Left kidney (tissue), 2 donors: ENCODE data around the gene TMEM151A. TPM values are rescaled to one million over a fixed set of nuclear protein-coding genes. Genes with fewer than 3 reads are reported as not detected.

Experiments used
- DNase-seq: peaks from one replicate; pipeline ENCODE4 v3.0.0-alpha.2; 2013
- polyA plus RNA-seq: library from polyadenylated mRNA; unstranded; fragments of 120-200 nt; gene quantifications from one replicate; pipeline ENCODE4 v1.2.1, GENCODE V29; 2013; ENCODE audit not compliant: insufficient read length

Gene TMEM151A
- polyA plus RNA-seq, 1 donor = not detected

DNA sequence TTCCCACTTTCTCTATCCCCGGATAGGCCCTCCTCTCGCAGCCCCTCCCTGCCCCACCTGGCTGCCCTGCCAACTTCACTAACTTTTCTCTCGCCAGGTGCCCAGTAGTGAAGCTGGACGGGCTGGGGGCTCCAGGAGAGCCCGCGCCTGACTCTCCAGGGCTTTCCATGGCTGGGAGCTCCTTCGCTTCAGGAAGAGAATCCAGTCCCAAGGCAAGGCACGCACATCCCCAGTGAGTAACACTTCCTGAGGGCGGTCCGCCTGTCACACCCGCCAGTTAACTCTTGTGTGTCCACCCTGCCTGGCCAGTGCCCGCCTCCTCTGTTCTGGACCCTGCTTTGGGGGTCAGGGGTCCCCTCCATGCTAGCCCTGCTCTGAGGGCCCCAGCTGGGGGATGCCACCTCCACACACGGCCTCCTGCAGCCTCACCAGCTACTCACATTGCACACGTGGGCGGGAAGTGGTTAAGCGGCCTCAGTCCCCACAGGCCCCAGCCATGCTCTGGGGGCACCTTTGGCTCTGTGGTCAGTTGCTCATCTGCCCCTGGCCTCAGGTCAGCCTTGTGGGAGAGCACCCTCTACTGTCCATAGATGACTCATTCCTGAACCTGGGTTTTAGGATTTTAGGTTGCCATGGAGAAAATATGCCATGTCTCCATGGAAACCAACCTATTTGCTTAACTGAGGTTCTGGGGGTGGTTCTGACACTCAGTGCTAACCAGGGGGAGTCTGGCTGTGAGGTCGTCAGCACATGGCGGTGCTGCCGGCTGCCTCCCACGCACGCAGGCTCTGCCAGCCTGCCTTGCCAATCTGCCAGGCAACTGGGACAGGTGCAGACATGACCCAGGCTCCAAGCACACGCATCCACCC is 44.8 kb downstream of the TMEM151A start, which contains the start of gene RIN1:
Gene RIN1, minus strand, starts transcription at position 201 of the 869 bp plus-strand sequence. Its CDS starts 32 bp downstream, at position 169.
- no peak for DNase-seq

GRCh38 chr11:66337103-66337899 is 45.6 kb downstream of the TMEM151A start:
- no peak for DNase-seq

GRCh38 chr11:66338276-66339161 is 46.8 kb downstream of the TMEM151A start:
- no peak for DNase-seq

DNA sequence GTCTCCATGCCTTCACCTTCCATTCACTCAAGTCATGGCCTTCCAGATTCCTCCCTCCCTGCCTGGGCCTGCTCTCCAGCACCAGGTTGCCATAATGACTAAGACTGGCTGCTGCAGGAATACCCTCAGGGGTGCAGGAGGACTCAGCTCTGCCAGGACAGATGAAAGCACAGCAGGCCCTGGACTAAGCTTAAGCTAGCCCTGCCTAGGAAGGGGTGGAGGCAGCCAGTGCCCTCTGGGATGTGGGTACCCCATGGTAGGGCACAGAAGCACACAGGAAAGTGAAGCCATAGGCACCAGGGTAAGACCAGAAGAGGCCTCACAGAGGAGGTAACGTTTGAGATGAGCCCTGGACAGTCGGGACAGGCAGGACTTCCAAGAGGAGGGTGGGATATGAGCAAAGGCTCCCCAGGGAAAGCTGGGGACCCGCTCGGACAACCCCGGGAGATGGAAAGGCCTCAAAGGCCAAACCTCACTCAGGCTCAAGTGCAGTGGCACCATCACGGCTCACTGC is 47.5 kb downstream of the TMEM151A start:
- no peak for DNase-seq

GRCh38 chr11:66339686-66340483 is 48.2 kb downstream of the TMEM151A start:
- no peak for DNase-seq

DNA sequence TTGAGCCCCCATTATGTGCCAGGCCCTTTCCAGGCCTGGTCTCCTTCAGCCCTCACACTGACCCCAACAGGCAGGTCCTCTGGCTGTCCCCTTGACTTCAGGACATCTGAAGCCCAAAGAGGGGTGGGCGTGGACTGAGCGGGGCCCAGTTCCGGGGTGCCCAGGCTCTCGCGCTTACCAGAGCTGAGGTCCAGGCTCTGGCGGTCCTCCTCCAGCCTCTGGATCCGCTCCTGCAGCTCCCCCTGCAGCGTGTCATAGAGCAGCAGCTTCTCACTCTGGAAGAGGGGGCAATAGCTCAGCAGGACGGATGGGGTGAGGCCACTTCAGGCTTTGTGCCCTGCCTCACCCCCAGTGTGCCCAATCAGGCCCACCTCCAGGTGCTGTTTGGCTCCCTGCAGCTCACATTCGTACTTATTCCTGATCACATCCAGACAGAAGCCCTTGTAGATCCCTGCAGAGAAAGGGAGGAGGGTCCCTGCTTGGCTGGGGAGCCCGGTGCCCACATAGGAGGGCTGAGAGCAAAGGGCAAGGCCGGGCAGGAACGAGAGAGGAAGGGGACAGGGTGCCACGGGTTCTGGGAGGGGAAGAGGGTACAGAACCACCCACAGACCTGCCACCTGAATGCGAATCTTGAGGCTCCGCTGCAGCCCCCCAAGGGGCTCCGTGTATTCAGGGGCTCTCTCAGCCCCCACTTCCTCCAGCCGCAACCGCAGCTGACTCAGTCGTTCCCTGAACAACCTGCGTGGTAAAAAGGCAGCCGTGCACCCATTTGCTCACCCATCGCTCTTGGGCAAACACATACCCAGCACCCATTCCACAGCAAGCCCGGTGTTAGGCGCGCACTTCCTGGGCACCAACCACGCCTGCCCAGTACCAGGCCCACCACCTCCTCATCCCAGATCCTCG is 49.2 kb downstream of the TMEM151A start:
- DNase-seq = no peak

- no peak for DNase-seq
Measured at GRCh38 chr11:66341502-66342126, 49.9 kb downstream of the TMEM151A start.

DNA sequence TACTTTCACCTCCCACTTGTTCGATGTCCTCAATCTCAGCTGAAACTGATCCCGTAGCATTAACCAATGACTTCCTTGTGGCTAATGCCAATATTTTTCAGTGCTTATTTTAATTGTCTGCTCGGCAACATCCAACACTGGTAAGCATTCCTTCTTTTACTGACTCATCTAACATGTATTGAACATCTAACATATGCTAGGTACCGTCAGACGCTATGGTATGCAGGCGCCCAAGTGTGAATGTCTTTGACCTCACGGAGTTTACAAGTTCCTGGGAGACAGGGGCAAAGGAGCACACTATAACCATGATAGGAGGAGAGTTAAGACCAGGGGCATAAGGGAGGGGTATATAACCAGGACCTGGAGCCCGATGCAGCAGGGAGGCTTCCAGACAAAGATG is 51.5 kb downstream of the TMEM151A start:
- no peak for DNase-seq

- DNase-seq = peak; percentile 95
Measured at GRCh38 chr11:66344550-66345315, 53.0 kb downstream of the TMEM151A start, which contains the start of gene BRMS1. Gene BRMS1, minus strand, starts transcription at chr11:66345104. Its CDS starts 2,870 bp downstream, at chr11:66342234.

GRCh38 chr11:66345316-66345649 is 53.6 kb downstream of the TMEM151A start:
- DNase-seq = no peak

Other genes with a start within 250 kb of the TMEM151A start
- 3.8 TPM for gene GAL3ST3, start 242.7 kb upstream of the TMEM151A start, polyA plus RNA-seq
- 260 TPM for gene SF3B2, start 239.5 kb upstream of the TMEM151A start, polyA plus RNA-seq
- gene PACS1, start 221.6 kb upstream of the TMEM151A start, polyA plus RNA-seq = 61.5 TPM
- gene KLC2, start 34.2 kb upstream of the TMEM151A start, polyA plus RNA-seq = 21.2 TPM
- gene RAB1B, start 23.3 kb upstream of the TMEM151A start, polyA plus RNA-seq = 108 TPM
- 5.4 TPM for gene CNIH2, start 13.7 kb upstream of the TMEM151A start, polyA plus RNA-seq
- 49.2 TPM for gene YIF1A, start 2.8 kb upstream of the TMEM151A start, polyA plus RNA-seq
- 52.2 TPM for gene CD248, start 25.1 kb downstream of the TMEM151A start, polyA plus RNA-seq
- 1.6 TPM for gene RIN1, start 44.5 kb downstream of the TMEM151A start, polyA plus RNA-seq
- 29.6 TPM for gene BRMS1, start 53.2 kb downstream of the TMEM151A start, polyA plus RNA-seq
- gene B4GAT1, start 55.7 kb downstream of the TMEM151A start, polyA plus RNA-seq = 43.6 TPM
- gene SLC29A2, start 79.9 kb downstream of the TMEM151A start, polyA plus RNA-seq = 20.7 TPM
- 0.55 TPM for gene NPAS4, start 129.1 kb downstream of the TMEM151A start, polyA plus RNA-seq
- gene MRPL11, start 147.0 kb downstream of the TMEM151A start, polyA plus RNA-seq = 67.5 TPM
- gene PELI3, start 175.0 kb downstream of the TMEM151A start, polyA plus RNA-seq = 4.9 TPM
- 24.3 TPM for gene DPP3, start 188.5 kb downstream of the TMEM151A start, polyA plus RNA-seq
- gene BBS1, start 218.7 kb downstream of the TMEM151A start, polyA plus RNA-seq = 93.0 TPM